ENCODE results near the gene SSR1. TPM values are rescaled to one million over a fixed set of nuclear protein-coding genes. Genes with fewer than 3 reads are reported as not detected.
A peak's percentile ranks its signal among the peaks of the same experiment; 100 is the strongest.

SSR1 gene
- total and polyA plus RNA-seq, 2 of the 13 experiments (the other 11 are each of a cell fraction or from before 2014, with no cell fraction given) = 203 to 243 TPM

DNA sequence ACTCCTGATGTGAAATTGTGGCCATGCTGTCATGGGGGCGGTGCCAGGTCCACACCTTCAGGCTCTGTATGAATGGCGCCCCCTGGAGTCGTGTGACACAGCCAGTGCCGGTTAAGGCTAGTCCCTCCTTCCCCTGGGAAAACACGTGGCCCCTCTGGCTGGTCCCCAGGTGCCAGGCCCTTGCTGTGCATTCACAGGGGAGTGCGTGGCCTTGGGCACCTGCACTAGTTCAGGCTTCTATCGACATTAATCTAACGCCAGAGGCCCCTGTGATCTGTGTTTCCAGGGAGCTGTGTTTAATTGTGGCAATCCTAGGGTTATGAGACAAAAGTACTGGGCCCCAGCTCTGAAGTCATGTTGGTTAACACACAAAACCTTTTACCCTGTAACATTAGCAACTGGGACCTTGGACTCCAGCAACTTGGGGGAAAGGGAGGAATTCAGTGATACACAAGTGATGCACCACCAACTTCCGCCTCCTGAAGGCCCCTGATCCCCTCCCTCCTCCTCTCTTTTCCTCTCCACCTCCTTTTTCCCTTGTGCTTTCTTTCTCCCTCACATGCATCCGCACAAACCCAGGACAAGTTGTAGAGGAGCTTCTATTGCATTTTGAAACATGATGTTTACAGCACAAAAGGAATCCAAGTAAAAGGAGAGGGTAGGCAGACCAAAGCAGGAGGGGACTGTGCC, 74.0 kb downstream of the SSR1 start (continued):
- TF ChIP-seq, protein P1, sequence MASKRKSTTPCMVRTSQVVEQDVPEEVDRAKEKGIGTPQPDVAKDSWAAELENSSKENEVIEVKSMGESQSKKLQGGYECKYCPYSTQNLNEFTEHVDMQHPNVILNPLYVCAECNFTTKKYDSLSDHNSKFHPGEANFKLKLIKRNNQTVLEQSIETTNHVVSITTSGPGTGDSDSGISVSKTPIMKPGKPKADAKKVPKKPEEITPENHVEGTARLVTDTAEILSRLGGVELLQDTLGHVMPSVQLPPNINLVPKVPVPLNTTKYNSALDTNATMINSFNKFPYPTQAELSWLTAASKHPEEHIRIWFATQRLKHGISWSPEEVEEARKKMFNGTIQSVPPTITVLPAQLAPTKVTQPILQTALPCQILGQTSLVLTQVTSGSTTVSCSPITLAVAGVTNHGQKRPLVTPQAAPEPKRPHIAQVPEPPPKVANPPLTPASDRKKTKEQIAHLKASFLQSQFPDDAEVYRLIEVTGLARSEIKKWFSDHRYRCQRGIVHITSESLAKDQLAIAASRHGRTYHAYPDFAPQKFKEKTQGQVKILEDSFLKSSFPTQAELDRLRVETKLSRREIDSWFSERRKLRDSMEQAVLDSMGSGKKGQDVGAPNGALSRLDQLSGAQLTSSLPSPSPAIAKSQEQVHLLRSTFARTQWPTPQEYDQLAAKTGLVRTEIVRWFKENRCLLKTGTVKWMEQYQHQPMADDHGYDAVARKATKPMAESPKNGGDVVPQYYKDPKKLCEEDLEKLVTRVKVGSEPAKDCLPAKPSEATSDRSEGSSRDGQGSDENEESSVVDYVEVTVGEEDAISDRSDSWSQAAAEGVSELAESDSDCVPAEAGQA (IDR thresholded peaks at IDR 0.05; ENCODE audit: low read depth) = peak; percentile 61; the same call in 1 of the 2 replicates
- TF ChIP-seq, protein P1 (CRISPR knock-in tag; IDR thresholded peaks at IDR 0.05; ENCODE audit: borderline replicate concordance) = no peak
- TF ChIP-seq ZNF160 (CRISPR knock-in tag; IDR thresholded peaks at IDR 0.05) = peak; percentile 77; the same call in 1 of the 2 replicates
- TF ChIP-seq NCOA5 (CRISPR knock-in tag; IDR thresholded peaks at IDR 0.05) = no peak
- no peak for TF ChIP-seq NFRKB (IDR thresholded peaks at IDR 0.05)
- 0 out of 2 replicates have a peak, but pooled peaks have one; percentile 74 for TF ChIP-seq SNAPC2 (CRISPR knock-in tag; IDR thresholded peaks at IDR 0.05)
- TF ChIP-seq SATB2 (CRISPR knock-in tag; IDR thresholded peaks at IDR 0.05) = no peak
- no peak for TF ChIP-seq ZNF83 (CRISPR knock-in tag; IDR thresholded peaks at IDR 0.05; ENCODE audit: borderline replicate concordance)
- no peak; the same call in 1 of the 2 replicates for TF ChIP-seq ZNF431 (CRISPR knock-in tag; IDR thresholded peaks at IDR 0.05; ENCODE audit: borderline replicate concordance, low read depth)
- TF ChIP-seq HOXA3 (CRISPR knock-in tag; IDR thresholded peaks at IDR 0.05) = peak; percentile 68; the same call in 1 of the 2 replicates
- no peak for TF ChIP-seq ZBTB3 (CRISPR knock-in tag; IDR thresholded peaks at IDR 0.05; ENCODE audit: borderline replicate concordance, low read depth)
- no peak for TF ChIP-seq TP53 (CRISPR knock-in tag; conservative IDR thresholded peaks at IDR 0.05)
- no peak for TF ChIP-seq ZNF337 (CRISPR knock-in tag; IDR thresholded peaks at IDR 0.05; ENCODE audit: borderline replicate concordance, low read depth)
- TF ChIP-seq ZNF558 (CRISPR knock-in tag; IDR thresholded peaks at IDR 0.05; ENCODE audit: borderline replicate concordance) = no peak
- no peak for TF ChIP-seq MTA3 (CRISPR knock-in tag; IDR thresholded peaks at IDR 0.05)
- no peak for TF ChIP-seq ZFP62 (CRISPR knock-in tag; IDR thresholded peaks at IDR 0.05)
- no peak for TF ChIP-seq ATM (IDR thresholded peaks at IDR 0.05; ENCODE audit: borderline replicate concordance)
- TF ChIP-seq KAT2B (IDR thresholded peaks at IDR 0.05; ENCODE audit: borderline replicate concordance, low read depth, low read length) = no peak
- peak; percentile 71; the same call in 1 of the 2 replicates for TF ChIP-seq CBX5 (CRISPR knock-in tag; IDR thresholded peaks at IDR 0.05; ENCODE audit: borderline replicate concordance)
- TF ChIP-seq KDM2A (CRISPR knock-in tag; IDR thresholded peaks at IDR 0.05; ENCODE audit: borderline replicate concordance, low read depth) = peak; percentile 86
- peak; percentile 28; the same call in 1 of the 2 replicates for TF ChIP-seq ZBTB33 (CRISPR knock-in tag; IDR thresholded peaks at IDR 0.05)
- no peak for TF ChIP-seq ZFAT (CRISPR knock-in tag; conservative IDR thresholded peaks at IDR 0.05)
- no peak for TF ChIP-seq FOXP1 (IDR thresholded peaks at IDR 0.05)
- peak; percentile 5; the same call in 1 of the 2 replicates for TF ChIP-seq FOXP1 (CRISPR knock-in tag; IDR thresholded peaks at IDR 0.05)
- no peak for TF ChIP-seq SRSF9 (IDR thresholded peaks at IDR 0.05; ENCODE audit: borderline replicate concordance, insufficient read depth, low read depth, low read length, poor library complexity, severe bottlenecking)
